Mucosa of rectum (tissue), 2 donors: ENCODE measurements around the gene CPE.

Experiments used
- H3K27ac ChIP-seq, 2 donors: one replicate each; pipeline ENCODE4 v1.7.0; 2013; ENCODE audit warnings: inconsistent platforms in 2 of 2, low read depth in 2 of 2, low read length in 2 of 2
- H3K27me3 ChIP-seq, 2 donors: one replicate each; pipeline ENCODE4 v1.7.0; 2013; ENCODE audit warnings: low read length in 2 of 2; ENCODE audit not compliant: control insufficient read depth in 2 of 2, insufficient read depth in 2 of 2
- H3K36me3 ChIP-seq, 2 donors: one replicate each; pipeline ENCODE4 v1.7.0; 2013; ENCODE audit warnings: low read length in 2 of 2; ENCODE audit not compliant: control insufficient read depth in 2 of 2, insufficient read depth in 2 of 2
- H3K4me1 ChIP-seq, 2 donors: one replicate each; pipeline ENCODE4 v1.7.0; 2013; ENCODE audit warnings: low read length in 2 of 2, mild to moderate bottlenecking in 1 of 2; ENCODE audit not compliant: control insufficient read depth in 2 of 2, insufficient read depth in 2 of 2
- H3K4me3 ChIP-seq, 2 donors: one replicate each; pipeline ENCODE4 v1.7.0; 2013; ENCODE audit warnings: low read length in 2 of 2
- H3K9ac ChIP-seq, 2 donors: one replicate each; pipeline ENCODE4 v1.7.0; 2013; ENCODE audit warnings: low read length in 2 of 2, low read depth in 1 of 2, mild to moderate bottlenecking in 1 of 2
- H3K9me3 ChIP-seq, 2 donors: one replicate each; pipeline ENCODE4 v1.7.0; 2013; ENCODE audit warnings: low read length in 2 of 2; ENCODE audit not compliant: control insufficient read depth in 2 of 2
- donor health status: healthy.
- donor health status: Normal muscosa, but diverticular disease.

Gene CPE

DNA sequence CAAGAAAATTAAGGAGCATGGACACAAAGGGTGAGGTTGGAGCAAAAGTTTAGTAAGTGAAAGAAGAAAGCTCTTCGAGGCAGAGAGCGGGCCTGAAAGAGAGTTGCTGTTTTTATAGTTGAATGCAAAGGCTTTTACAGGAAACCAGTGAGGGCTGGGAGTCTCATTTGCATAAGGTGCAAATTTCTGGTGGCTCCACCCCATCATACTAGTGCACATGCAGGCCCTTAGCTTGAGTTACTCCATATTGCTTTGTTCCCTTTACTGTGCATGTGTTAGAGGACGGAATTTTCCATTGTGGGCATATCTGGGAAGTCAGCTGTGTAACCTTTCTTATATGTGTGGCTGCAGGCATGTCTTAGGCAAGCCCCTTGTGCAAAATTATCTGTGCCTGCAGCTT, 48.0 kb downstream of the CPE start:
- Histone ChIP-seq H3K4me1 (no peaks in the 10 kb centered on the region), H3K9ac (no peak overlapping the region), H3K9me3 (no peaks in the 10 kb centered on the region), H3K27me3 (no peaks in the 10 kb centered on the region), H3K4me3 (no peak overlapping the region), H3K27ac (no peak overlapping the region), H3K36me3 (no peaks in the 10 kb centered on the region)

DNA sequence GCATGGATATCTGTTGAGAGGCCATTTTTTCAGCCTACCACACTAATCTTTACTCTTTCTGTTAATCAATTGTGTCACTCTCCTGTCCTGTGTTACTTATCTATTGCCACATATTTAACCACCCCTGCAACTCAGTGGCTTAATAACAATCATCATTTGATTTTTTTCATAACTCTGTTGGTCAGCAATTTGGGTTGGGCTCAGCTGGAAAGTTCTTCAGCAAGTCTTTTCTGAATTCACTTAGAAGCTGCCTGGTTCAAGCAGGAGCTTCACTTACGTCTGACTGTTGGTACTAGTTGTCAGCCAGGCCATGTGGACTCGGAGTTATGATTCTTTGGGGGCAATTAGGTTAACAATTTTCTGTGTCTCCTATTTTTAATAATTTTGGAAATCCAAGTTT, 50.1 kb downstream of the CPE start:
- H3K9me3 ChIP-seq = no peaks in the 10 kb centered on the region
- H3K27ac ChIP-seq = no peak overlapping the region
- no peaks in the 10 kb centered on the region for H3K27me3 ChIP-seq
- H3K4me1 ChIP-seq = no peaks in the 10 kb centered on the region
- H3K9ac ChIP-seq = no peak overlapping the region
- H3K4me3 ChIP-seq = no peak overlapping the region
- no peaks in the 10 kb centered on the region for H3K36me3 ChIP-seq

DNA sequence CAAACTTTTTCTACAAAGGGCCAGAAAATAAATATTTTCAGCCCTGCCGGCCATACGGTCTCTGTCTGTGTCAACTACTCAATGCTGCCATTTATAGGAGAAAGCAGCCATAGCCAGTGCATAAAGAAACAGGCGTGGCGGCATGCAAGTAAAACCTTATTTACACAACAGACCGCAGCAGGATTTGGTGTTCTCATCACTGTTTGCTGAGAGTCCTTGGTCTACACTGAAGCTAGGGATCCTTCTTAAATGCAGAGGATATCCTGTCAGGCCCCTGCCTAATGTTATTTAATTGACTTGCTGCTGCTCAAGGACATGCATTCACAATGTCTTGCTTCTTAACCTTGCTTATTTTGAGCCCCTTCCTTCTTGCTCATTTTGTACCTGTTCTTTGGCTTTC, 54.7 kb downstream of the CPE start:
- H3K9ac ChIP-seq = no peak overlapping the region
- no peaks in the 10 kb centered on the region for H3K36me3 ChIP-seq
- H3K27me3 ChIP-seq = no peaks in the 10 kb centered on the region
- H3K4me3 ChIP-seq = no peak overlapping the region
- no peak overlapping the region for H3K27ac ChIP-seq
- H3K9me3 ChIP-seq = no peaks in the 10 kb centered on the region
- H3K4me1 ChIP-seq = no peaks in the 10 kb centered on the region

DNA sequence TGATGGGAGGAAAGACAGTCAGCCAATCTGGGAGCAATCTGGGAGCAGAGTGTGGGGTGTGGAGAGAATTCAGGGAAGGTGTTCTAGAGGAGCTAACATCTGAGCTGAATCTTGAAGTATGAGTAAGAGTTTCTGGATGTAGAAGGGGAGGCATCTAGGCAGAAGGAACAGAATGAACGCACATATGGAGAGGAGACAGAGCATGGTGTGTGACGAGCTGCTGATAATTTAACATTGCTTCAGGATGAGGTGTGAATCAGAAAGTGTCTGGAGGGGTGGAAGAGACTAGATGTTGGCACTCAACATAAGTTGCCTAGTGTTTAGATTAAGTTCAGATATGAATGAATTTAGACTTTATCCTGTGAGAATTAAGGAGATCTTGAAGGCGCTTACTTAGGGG, 58.9 kb downstream of the CPE start:
- Histone ChIP-seq H3K27me3 (no peaks in the 10 kb centered on the region), H3K4me1 (no peaks in the 10 kb centered on the region), H3K27ac (no peak overlapping the region), H3K36me3 (no peaks in the 10 kb centered on the region), H3K9ac (no peak overlapping the region), H3K9me3 (no peaks in the 10 kb centered on the region), H3K4me3 (no peak overlapping the region)

DNA sequence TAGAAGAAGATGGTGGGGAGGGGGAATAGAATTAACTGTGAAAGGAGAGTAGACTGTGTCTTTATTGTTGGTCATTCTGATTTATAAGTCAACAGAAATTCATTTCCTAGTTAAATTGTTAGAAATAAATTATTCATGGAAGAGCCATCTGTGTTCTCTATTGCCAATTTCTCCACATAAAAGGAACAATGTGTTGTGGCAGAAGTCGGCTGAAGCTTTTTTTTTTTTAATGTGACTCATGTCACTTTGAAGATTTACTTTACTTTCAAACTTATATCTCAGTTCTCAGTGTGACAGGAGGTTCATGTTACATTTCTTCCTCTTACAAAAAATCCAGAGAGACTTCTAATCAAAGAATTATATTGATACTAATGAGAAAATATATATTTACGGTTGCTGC, 60.5 kb downstream of the CPE start:
- Histone ChIP-seq H3K4me3 (no peak overlapping the region), H3K4me1 (no peaks in the 10 kb centered on the region), H3K27ac (no peak overlapping the region), H3K9me3 (no peaks in the 10 kb centered on the region), H3K9ac (no peak overlapping the region), H3K36me3 (no peaks in the 10 kb centered on the region), H3K27me3 (no peaks in the 10 kb centered on the region)

DNA sequence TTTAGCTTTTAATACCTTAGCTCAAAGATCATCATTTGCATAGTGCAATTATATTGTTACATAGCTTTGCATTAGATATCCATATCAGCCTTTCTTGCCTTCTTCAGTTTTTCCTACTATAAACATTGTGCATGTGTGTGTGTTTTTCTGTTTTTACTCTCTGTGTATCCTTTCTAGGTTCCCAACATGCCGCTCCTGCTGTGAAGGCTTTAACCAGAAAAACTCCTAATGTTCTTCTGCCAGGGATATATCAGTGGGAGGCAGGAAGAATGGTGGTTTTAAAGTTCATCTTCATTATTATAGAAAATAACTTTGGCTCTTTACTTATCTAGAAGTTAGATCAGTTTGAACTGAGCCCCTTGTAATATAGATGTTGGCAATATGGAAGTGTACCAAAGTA, 61.2 kb downstream of the CPE start:
- H3K9me3 ChIP-seq = no peaks in the 10 kb centered on the region
- H3K4me3 ChIP-seq = no peak overlapping the region
- no peak overlapping the region for H3K9ac ChIP-seq
- H3K27ac ChIP-seq = no peak overlapping the region
- H3K27me3 ChIP-seq = no peaks in the 10 kb centered on the region
- H3K4me1 ChIP-seq = no peaks in the 10 kb centered on the region
- no peaks in the 10 kb centered on the region for H3K36me3 ChIP-seq

DNA sequence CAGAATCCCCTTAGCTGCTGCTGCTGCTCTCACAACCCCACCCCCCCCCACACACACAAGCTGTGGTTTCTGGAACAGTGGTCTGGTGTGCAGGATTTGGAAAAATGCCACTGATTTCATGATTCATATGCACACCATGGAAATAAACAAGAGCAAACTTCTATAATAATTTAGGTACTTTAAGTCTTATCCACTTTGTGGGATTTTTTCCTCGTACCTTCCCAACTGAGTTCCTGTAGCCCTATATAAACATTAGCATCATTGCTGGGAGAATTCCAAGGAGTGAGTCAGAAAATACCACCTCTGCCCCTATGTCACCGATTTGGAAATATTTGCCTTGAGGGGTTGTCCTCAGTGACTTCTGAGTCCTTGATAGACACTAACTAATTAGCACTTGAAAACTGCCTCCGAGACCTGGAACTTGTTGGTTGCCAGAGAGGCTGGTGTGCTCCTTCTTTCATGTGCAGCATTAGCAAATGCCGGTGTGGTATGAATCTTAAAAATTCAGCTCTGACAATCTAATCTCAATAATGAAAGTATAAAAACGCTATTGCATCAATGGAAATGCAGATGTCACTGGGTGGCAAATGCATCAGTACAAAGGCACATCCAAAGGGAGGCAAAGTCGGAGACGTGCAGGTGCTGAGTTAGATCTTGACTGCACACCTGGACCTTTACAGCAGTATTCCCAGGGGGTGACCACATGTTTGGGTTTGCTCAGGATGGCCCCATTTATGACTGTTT, 61.8 kb downstream of the CPE start:
- Histone ChIP-seq H3K36me3 (no peaks in the 10 kb centered on the region), H3K9me3 (no peaks in the 10 kb centered on the region), H3K4me1 (no peaks in the 10 kb centered on the region), H3K27ac (no peak overlapping the region), H3K27me3 (no peaks in the 10 kb centered on the region), H3K4me3 (no peak overlapping the region), H3K9ac (no peak overlapping the region)

DNA sequence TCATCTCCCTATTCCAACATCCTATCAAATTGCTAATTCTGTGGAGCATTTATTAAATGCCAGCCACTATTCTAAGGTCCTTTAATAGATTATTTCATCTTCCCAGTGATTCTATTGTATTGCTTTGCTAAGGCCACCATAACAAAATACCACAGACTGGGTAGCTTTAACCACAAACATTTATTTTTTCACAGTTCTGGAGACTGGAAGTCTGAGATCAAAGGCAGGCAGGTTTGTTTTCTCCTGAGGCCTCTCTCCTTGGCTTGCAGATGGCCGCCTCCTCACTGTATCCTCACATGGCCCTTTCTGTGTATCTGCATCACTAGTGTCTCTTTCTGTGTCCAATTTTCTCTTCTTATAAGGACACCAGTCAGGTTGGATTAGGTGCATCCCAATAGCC, 64.5 kb downstream of the CPE start:
- H3K27ac ChIP-seq = no peak overlapping the region
- H3K9me3 ChIP-seq = no peaks in the 10 kb centered on the region
- H3K4me3 ChIP-seq = no peak overlapping the region
- no peaks in the 10 kb centered on the region for H3K4me1 ChIP-seq
- no peak overlapping the region for H3K9ac ChIP-seq
- H3K27me3 ChIP-seq = no peaks in the 10 kb centered on the region
- no peaks in the 10 kb centered on the region for H3K36me3 ChIP-seq

DNA sequence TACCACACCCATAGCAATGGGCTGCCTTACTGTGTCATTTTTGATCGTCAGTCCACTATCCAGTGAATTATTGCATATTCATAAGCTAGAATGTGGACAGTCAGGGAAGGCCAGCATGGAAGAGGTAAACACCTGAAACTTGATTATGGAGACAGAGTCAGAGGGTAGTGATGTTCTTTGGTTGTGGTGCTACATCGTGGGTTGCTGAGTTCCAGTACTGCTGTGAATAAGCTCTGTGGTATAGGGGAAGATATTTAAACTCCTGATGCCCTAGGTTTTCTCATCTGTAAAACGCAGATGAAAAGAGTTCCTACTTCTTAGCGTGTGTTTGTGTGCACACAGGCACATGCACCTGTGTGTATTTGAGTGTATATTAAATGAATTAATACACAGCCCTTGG, 69.9 kb downstream of the CPE start:
- no peaks in the 10 kb centered on the region for H3K36me3 ChIP-seq
- H3K27me3 ChIP-seq = no peaks in the 10 kb centered on the region
- H3K9me3 ChIP-seq = no peaks in the 10 kb centered on the region
- H3K9ac ChIP-seq = no peak overlapping the region
- H3K27ac ChIP-seq = no peak overlapping the region
- H3K4me1 ChIP-seq = no peaks in the 10 kb centered on the region
- no peak overlapping the region for H3K4me3 ChIP-seq

DNA sequence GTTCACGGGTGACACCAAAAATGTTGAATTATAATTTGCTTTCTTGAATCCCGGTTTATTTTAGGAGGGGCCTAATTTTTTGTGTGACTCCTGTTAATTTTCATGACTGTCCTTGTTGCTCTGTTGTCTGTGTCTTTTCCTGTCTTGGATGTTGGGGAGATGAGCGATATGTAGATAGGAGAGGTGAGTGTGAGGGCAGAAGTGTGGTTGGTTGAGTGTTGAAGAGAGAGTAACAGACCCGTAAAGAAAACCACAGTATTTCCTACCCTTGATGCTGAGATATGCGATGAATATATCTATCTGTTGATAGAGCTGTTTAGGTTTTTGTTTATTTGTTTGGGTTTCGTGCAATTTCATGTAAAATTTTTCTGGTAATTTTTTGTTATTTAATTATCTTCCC, 70.5 kb downstream of the CPE start:
- H3K9me3 ChIP-seq = no peaks in the 10 kb centered on the region
- H3K27ac ChIP-seq = no peak overlapping the region
- no peaks in the 10 kb centered on the region for H3K36me3 ChIP-seq
- no peaks in the 10 kb centered on the region for H3K27me3 ChIP-seq
- no peaks in the 10 kb centered on the region for H3K4me1 ChIP-seq
- H3K9ac ChIP-seq = no peak overlapping the region
- no peak overlapping the region for H3K4me3 ChIP-seq

DNA sequence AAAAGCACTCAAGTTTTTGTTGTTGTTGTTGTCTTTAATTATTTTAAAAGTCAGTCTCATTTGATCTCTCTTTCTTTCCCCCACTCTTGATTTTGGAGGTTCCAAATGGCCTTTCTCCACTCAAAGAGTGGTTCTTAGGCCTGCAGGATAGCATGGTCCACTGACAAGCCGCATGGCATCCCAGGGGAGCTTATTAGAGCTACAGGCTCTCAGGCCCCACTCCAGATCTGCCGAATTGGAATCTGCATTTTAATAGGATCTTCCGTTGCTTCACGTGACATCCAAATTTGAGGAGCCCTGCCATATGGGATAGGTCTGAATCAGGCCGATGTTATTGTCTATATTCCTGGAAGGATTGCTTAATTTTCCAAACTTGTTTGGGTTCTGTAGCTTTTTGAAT, 72.1 kb downstream of the CPE start:
- H3K27ac ChIP-seq = no peak overlapping the region
- H3K36me3 ChIP-seq = no peaks in the 10 kb centered on the region
- H3K9ac ChIP-seq = no peak overlapping the region
- no peak overlapping the region for H3K4me3 ChIP-seq
- H3K4me1 ChIP-seq = no peaks in the 10 kb centered on the region
- H3K9me3 ChIP-seq = no peaks in the 10 kb centered on the region
- H3K27me3 ChIP-seq = no peaks in the 10 kb centered on the region
